Thyroid gland (tissue), 4 donors: ENCODE results near the gene OSTN.

Experiments
- CTCF ChIP-seq, 6 experiments: fragments of 200-600 bp in 3 of 6; fragments of 450-650 bp in 3 of 6; sonication (generic) in 3 of 6; IDR thresholded peaks; one replicate each; pipeline ENCODE4 v1.5.1; 2016 to 2019; ENCODE audit warnings: antibody characterized with exemption in 6 of 6, mild to moderate bottlenecking in 2 of 6, inconsistent platforms in 1 of 6, moderate library complexity in 1 of 6
- POLR2A ChIP-seq, 2 donors: fragments of 450-650 bp; IDR thresholded peaks; one replicate each; pipeline ENCODE4 v1.6.1; 2017; ENCODE audit warnings: antibody characterized with exemption in 2 of 2, mild to moderate bottlenecking in 2 of 2, moderate library complexity in 1 of 2

GRCh38 chr3:191244242-191244867 is 45.3 kb downstream of the OSTN start:
- no peak for TF ChIP-seq POLR2A (IDR thresholded peaks at IDR 0.05)
- TF ChIP-seq CTCF (IDR thresholded peaks at IDR 0.05) = peak in 3 of 6 experiments; percentile 31 to 45 (median 33)
